MM.1S (cell line): ENCODE measurements around the gene NAALADL2.

Experiments used
- DNase-seq: peaks from one replicate; pipeline ENCODE4 v3.0.0-alpha.2; 2015
- H2AFZ ChIP-seq: fragments of 300-600 bp; sonication (generic); 2 replicates; pipeline ENCODE4 v1.6.0; 2016; ENCODE audit warnings: antibody characterized with exemption, low read length
- H3F3A ChIP-seq: fragments of 300-600 bp; sonication (generic); 2 replicates; pipeline ENCODE4 v1.6.1; 2016; ENCODE audit warnings: mild to moderate bottlenecking, antibody characterized with exemption, low read length, moderate library complexity, mixed read lengths; ENCODE audit not compliant: insufficient read depth
- H3K27ac ChIP-seq: fragments of 300-600 bp; sonication (generic); 2 replicates; pipeline ENCODE4 v1.5.1; 2016; ENCODE audit warnings: mild to moderate bottlenecking, low read length
- H3K27me3 ChIP-seq: fragments of 300-600 bp; sonication (generic); replicated peaks from 2 replicates; pipeline ENCODE4 v1.6.0; 2016; ENCODE audit warnings: low read length; ENCODE audit not compliant: insufficient read depth
- H3K36me3 ChIP-seq: fragments of 300-600 bp; sonication (generic); replicated peaks from 2 replicates; pipeline ENCODE4 v1.6.1; 2016; ENCODE audit warnings: mild to moderate bottlenecking, low read length, mixed read lengths; ENCODE audit not compliant: insufficient read depth
- H3K4me1 ChIP-seq: fragments of 300-600 bp; sonication (generic); 2 replicates; pipeline ENCODE4 v1.6.1; 2016; ENCODE audit warnings: low read length, mixed read lengths
- H3K4me2 ChIP-seq: fragments of 300-600 bp; sonication (generic); 2 replicates; pipeline ENCODE4 v1.6.0; 2016; ENCODE audit warnings: low read depth, low read length
- H3K4me3 ChIP-seq: fragments of 300-600 bp; sonication (generic); 2 replicates; pipeline ENCODE4 v1.5.1; 2016; ENCODE audit warnings: low read length, mixed read lengths
- H3K79me2 ChIP-seq: fragments of 300-600 bp; sonication (generic); 2 replicates; pipeline ENCODE4 v1.6.1; 2016; ENCODE audit warnings: mixed run types, low read length, mixed read lengths
- H3K9ac ChIP-seq: fragments of 300-600 bp; sonication (generic); 2 replicates; pipeline ENCODE4 v1.6.1; 2016; ENCODE audit warnings: low read length, mixed read lengths
- H3K9me2 ChIP-seq: fragments of 300-600 bp; sonication (generic); replicated peaks from 2 replicates; pipeline ENCODE4 v1.6.1; 2016; ENCODE audit warnings: mild to moderate bottlenecking, low read length, mixed read lengths; ENCODE audit not compliant: insufficient read depth
- H3K9me3 ChIP-seq: fragments of 300-600 bp; sonication (generic); replicated peaks from 2 replicates; pipeline ENCODE4 v1.6.1; 2016; ENCODE audit warnings: mild to moderate bottlenecking, low read length, mixed read lengths; ENCODE audit not compliant: insufficient read depth
- H4K20me1 ChIP-seq: fragments of 300-600 bp; sonication (generic); 2 replicates; pipeline ENCODE4 v1.6.1; 2016; ENCODE audit warnings: mild to moderate bottlenecking, low read length, moderate library complexity, mixed read lengths; ENCODE audit not compliant: insufficient read depth
- CTCF ChIP-seq: fragments of 300-600 bp; sonication (generic); IDR thresholded peaks from 2 replicates; pipeline ENCODE4 v1.5.1; 2016; ENCODE audit warnings: antibody characterized with exemption, low read length, mixed read lengths
- EZH2 ChIP-seq: fragments of 300-600 bp; sonication (generic); optimal IDR thresholded peaks from 2 replicates; pipeline ENCODE3; 2017; ENCODE audit warnings: low read depth, mild to moderate bottlenecking, antibody characterized with exemption, low read length, mixed read lengths
- EZH2phosphoT487 ChIP-seq: fragments of 300-600 bp; sonication (generic); IDR thresholded peaks from 2 replicates; pipeline ENCODE4 v1.6.1; 2018; ENCODE audit warnings: antibody characterized with exemption, low read length

Gene NAALADL2

DNA sequence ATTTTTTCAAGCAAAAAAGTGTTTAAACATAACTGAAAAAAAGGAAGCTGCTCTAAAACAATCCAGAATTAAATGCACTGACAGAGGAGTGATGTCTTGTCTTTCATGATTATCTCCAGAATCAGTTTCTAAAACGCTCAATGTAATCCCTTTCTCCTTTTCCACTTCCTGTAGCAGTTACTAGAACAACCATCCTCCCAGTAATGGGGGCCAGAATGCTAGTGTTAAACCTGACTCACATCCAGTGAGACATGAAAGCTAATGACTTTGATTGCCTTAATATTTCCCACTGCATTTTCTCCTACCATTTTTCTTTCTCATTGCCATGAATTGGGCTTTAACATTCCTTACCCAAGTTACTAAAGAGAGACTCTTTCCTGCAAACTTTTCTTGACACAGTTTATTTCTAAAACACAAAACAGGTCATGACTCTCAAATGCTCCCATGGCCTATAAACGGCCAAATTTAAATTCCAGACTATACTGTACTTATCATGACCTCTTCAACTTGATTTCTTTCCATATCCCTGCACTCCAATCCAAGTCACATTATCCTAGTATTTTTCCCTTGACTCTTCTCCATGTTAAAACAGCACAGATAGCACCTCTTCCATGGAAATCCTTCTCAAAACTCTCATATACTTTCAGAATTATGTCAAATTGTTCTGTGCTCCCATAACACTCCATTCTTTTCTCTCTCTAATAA is 341.4 kb downstream of the NAALADL2 start:
- Histone ChIP-seq H3F3A (no peaks in the 10 kb centered on the region), H3K27ac (no peak overlapping the region), H3K4me1 (peaks cover 13% of the 10 kb centered on the region), H3K9ac (no peak overlapping the region), H3K4me3 (no peak overlapping the region), H3K9me3 (no peaks in the 10 kb centered on the region), H3K9me2 (no peaks in the 10 kb centered on the region), H2AFZ (no peak overlapping the region; the same call in 1 of the 2 replicates), H3K27me3 (no peaks in the 10 kb centered on the region), H3K79me2 (no peaks in the 10 kb centered on the region), H4K20me1 (no peaks in the 10 kb centered on the region), H3K36me3 (no peaks in the 10 kb centered on the region), H3K4me2 (no peak overlapping the region; the same call in 1 of the 2 replicates)
- TF ChIP-seq EZH2phosphoT487 (no peak), EZH2 (no peak), CTCF (no peak)
- no peak for DNase-seq

DNA sequence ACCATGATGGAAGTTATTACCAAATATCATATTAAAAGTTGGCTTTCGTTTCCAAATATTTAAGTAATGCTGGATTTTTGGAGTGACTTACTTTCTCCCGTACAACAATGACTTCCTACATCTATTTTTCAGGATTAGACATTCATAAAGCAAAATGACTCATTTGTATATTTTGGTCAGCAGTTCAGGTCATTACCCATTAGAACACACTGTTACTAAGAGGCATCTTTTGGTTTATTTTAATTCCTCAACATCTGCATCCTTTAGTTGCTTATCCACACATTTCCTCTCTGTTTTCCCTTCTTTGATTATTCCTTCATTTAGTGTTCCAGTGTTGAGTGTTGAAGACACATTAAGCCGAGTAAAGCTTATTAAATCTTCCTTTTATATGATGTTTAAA is 348.2 kb downstream of the NAALADL2 start:
- Histone ChIP-seq H3K9me3 (no peaks in the 10 kb centered on the region), H3K4me2 (no peak overlapping the region), H3K79me2 (no peaks in the 10 kb centered on the region), H2AFZ (no peak overlapping the region), H3K9ac (no peak overlapping the region), H3K4me1 (no peaks in the 10 kb centered on the region), H3K27ac (no peak overlapping the region), H4K20me1 (no peaks in the 10 kb centered on the region), H3F3A (no peaks in the 10 kb centered on the region), H3K36me3 (no peaks in the 10 kb centered on the region), H3K9me2 (no peaks in the 10 kb centered on the region), H3K27me3 (no peaks in the 10 kb centered on the region), H3K4me3 (no peak overlapping the region)
- no peak for DNase-seq
- no peak for TF ChIP-seq EZH2

- no peaks in the 10 kb centered on the region for H3K4me1 ChIP-seq
- H4K20me1 ChIP-seq, result no peaks in the 10 kb centered on the region
- no peak overlapping the region for H3K27ac ChIP-seq
- no peaks in the 10 kb centered on the region for H3K9me3 ChIP-seq
- H2AFZ ChIP-seq, result no peak overlapping the region
- H3K9me2 ChIP-seq, result no peaks in the 10 kb centered on the region
- no peaks in the 10 kb centered on the region for H3K27me3 ChIP-seq
- H3K4me2 ChIP-seq, result no peak overlapping the region
- H3K4me3 ChIP-seq, result no peak overlapping the region
- no peaks in the 10 kb centered on the region for H3K36me3 ChIP-seq
- TF ChIP-seq CTCF (no peak), EZH2phosphoT487 (no peak), EZH2 (no peak)
- DNase-seq, result no peak
- H3K9ac ChIP-seq, result no peak overlapping the region
- H3F3A ChIP-seq, result no peaks in the 10 kb centered on the region
- H3K79me2 ChIP-seq, result no peaks in the 10 kb centered on the region
These were observed 349.2 kb downstream of the NAALADL2 start for GRCh38 chr3:175208326-175208725.

DNA sequence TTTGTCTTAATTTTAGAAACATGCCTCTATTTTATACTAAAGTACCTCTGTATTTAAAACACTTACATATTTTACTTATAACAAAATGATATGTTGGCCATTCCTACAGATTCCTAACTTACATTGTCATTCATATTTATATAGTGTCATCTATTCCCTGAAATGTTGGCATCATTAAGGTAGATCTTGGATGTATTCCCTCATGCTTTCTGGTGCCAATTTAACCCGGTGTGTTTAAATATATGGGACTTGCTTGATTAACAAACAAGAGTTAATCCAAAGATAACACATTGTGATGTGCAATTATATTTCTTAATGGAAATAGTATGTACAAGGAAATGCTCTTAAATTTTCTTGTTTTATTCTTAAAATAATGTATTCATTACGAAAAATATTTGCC is 352.3 kb downstream of the NAALADL2 start:
- Histone ChIP-seq H3K27me3 (no peaks in the 10 kb centered on the region), H3K4me3 (no peak overlapping the region), H3K4me2 (no peak overlapping the region), H3F3A (no peaks in the 10 kb centered on the region), H3K9me2 (no peaks in the 10 kb centered on the region), H3K27ac (no peak overlapping the region), H3K79me2 (no peaks in the 10 kb centered on the region), H3K9ac (no peak overlapping the region), H3K4me1 (no peaks in the 10 kb centered on the region), H3K36me3 (no peaks in the 10 kb centered on the region), H2AFZ (no peak overlapping the region), H3K9me3 (no peaks in the 10 kb centered on the region), H4K20me1 (no peaks in the 10 kb centered on the region)
- TF ChIP-seq EZH2phosphoT487, result no peak
- no peak for TF ChIP-seq CTCF
- no peak for TF ChIP-seq EZH2
- DNase-seq, result no peak
